PC-3 (cell line): ENCODE results near the gene FASLG. TPM values are rescaled to one million over a fixed set of nuclear protein-coding genes. Genes with fewer than 3 reads are reported as not detected.

ENCODE experiments used
- ATAC-seq: fragments of 200-7000 bp; cut with Tn5 transposase; 2 replicates; pipeline ENCODE4 v1.9.1; 2020; ENCODE audit warnings: mild to moderate bottlenecking, moderate library complexity
- BruUV-seq: library from RNA; stranded (reverse); fragments of 400-500 nt; replicated peaks from 2 replicates; lab custom pipeline; 2021; lab: Mats Ljungman, UMichigan
- CTCF ChIA-PET: fragments of 300-600 bp; sonication (Branson Sonifier 250); formaldehyde crosslinking; loops from one replicate; lab custom pipeline; 2022; ENCODE audit warnings: antibody characterized with exemption; lab: Charles Lee
- POLR2A ChIA-PET: fragments of 300-600 bp; sonication (Branson Sonifier 250); formaldehyde crosslinking; loops from one replicate; lab custom pipeline; 2022; ENCODE audit warnings: antibody characterized with exemption; ENCODE audit not compliant: unreplicated experiment; lab: Charles Lee
- DNase-seq: peaks from one replicate; pipeline ENCODE4 v3.0.0-alpha.2; 2015
- H2AFZ ChIP-seq: fragments of 300-600 bp; sonication (generic); 2 replicates; pipeline ENCODE4 v1.6.0; 2016; ENCODE audit warnings: antibody characterized with exemption, low read length
- H3F3A ChIP-seq: fragments of 300-600 bp; sonication (generic); one replicate; pipeline ENCODE4 v1.6.0; 2017; ENCODE audit warnings: antibody characterized with exemption, low read length, control low read depth, mild to moderate bottlenecking; ENCODE audit not compliant: unreplicated experiment
- H3K27ac ChIP-seq: fragments of 300-600 bp; sonication (generic); 2 replicates; pipeline ENCODE4 v1.5.1; 2016; ENCODE audit warnings: mild to moderate bottlenecking, low read length
- H3K27me3 ChIP-seq: fragments of 300-600 bp; sonication (generic); 2 replicates; pipeline ENCODE4 v1.6.1; 2016; ENCODE audit warnings: low read length, mixed read lengths
- H3K36me3 ChIP-seq: fragments of 300-600 bp; sonication (generic); 2 replicates; pipeline ENCODE4 v1.6.1; 2016; ENCODE audit warnings: low read depth, mixed run types, low read length, mixed read lengths
- H3K4me1 ChIP-seq: fragments of 300-600 bp; sonication (generic); 2 replicates; pipeline ENCODE4 v1.5.1; 2016; ENCODE audit warnings: low read length; ENCODE audit not compliant: insufficient read depth
- H3K4me2 ChIP-seq: fragments of 300-600 bp; sonication (generic); 2 replicates; pipeline ENCODE4 v1.6.0; 2016; ENCODE audit warnings: low read length
- H3K4me3 ChIP-seq: fragments of 300-600 bp; sonication (generic); 2 replicates; pipeline ENCODE4 v1.5.1; 2016; ENCODE audit warnings: mild to moderate bottlenecking, low read length, mixed read lengths
- H3K79me2 ChIP-seq: fragments of 300-600 bp; sonication (generic); 2 replicates; pipeline ENCODE4 v1.6.1; 2017; ENCODE audit warnings: low read length, mixed read lengths
- H3K9ac ChIP-seq: fragments of 300-600 bp; sonication (generic); 2 replicates; pipeline ENCODE4 v1.6.0; 2016; ENCODE audit warnings: mild to moderate bottlenecking, low read length
- H3K9me2 ChIP-seq: fragments of 300-600 bp; sonication (generic); replicated peaks from 2 replicates; pipeline ENCODE4 v1.6.1; 2016; ENCODE audit warnings: mixed run types, low read length, mixed read lengths
- H3K9me3 ChIP-seq: fragments of 300-600 bp; sonication (generic); 2 replicates; pipeline ENCODE4 v1.6.1; 2016; ENCODE audit warnings: low read length, mixed read lengths
- H4K20me1 ChIP-seq: fragments of 300-600 bp; sonication (generic); 2 replicates; pipeline ENCODE4 v1.6.1; 2016; ENCODE audit warnings: low read length, mixed read lengths
- CTCF ChIP-seq: fragments of 300-600 bp; sonication (generic); conservative IDR thresholded peaks from 2 replicates; pipeline ENCODE4 v1.5.1; 2017; ENCODE audit warnings: antibody characterized with exemption, low read depth, mild to moderate bottlenecking, low read length
- EZH2 ChIP-seq: fragments of 300-600 bp; sonication (generic); IDR thresholded peaks from one replicate; pipeline ENCODE4 v1.6.1; 2017; ENCODE audit warnings: antibody characterized with exemption, mild to moderate bottlenecking, low read length; ENCODE audit not compliant: unreplicated experiment
- EZH2phosphoT487 ChIP-seq: fragments of 300-600 bp; sonication (generic); IDR thresholded peaks from 2 replicates; pipeline ENCODE4 v1.6.1; 2018; ENCODE audit warnings: mild to moderate bottlenecking, antibody characterized with exemption, low read length, borderline replicate concordance
- intact Hi-C: fragments of 100-400 bp; cut with micrococcal nuclease; formaldehyde crosslinking; loops from 2 replicates; pipeline ENCODE4 v1.9.0; 2023
- total RNA-seq: library from RNA; depleted of rRNA; stranded (reverse); fragments of >200 nt; gene quantifications from 2 replicates; pipeline ENCODE4 v1.2.3, GENCODE V29; 2014

FASLG gene
- total RNA-seq, 1 experiment from 2014 or later = 0.04 TPM

GRCh38 chr1:172670316-172670715 is 11.4 kb downstream of the FASLG start:
- Histone ChIP-seq H3K36me3 (no peaks in the 10 kb centered on the region), H3K9me2 (0 out of 2 replicates have a peak, but pooled peaks cover 3% of the 10 kb centered on the region), H3K4me2 (no peak overlapping the region), H2AFZ (no peak overlapping the region), H3K79me2 (no peaks in the 10 kb centered on the region), H3K4me3 (no peak overlapping the region), H3K9me3 (no peaks in the 10 kb centered on the region), H4K20me1 (no peaks in the 10 kb centered on the region), H3K4me1 (peaks cover 15% of the 10 kb centered on the region), H3F3A (no peaks in the 10 kb centered on the region), H3K9ac (no peak overlapping the region), H3K27me3 (no peaks in the 10 kb centered on the region), H3K27ac (no peak overlapping the region)
- POLR2A ChIA-PET = no interaction called here
- DNase-seq (no peak), ATAC-seq (no peak)
- intact Hi-C loops = no loop called here
- no TSS peak for BruUV-seq
- CTCF ChIA-PET = no interaction called here
- TF ChIP-seq EZH2phosphoT487 = no peak
- TF ChIP-seq EZH2 = no peak
- no peak for TF ChIP-seq CTCF

- DNase-seq (no peak), ATAC-seq (no peak)
- no peak for TF ChIP-seq CTCF
- TF ChIP-seq EZH2 = no peak
- TF ChIP-seq EZH2phosphoT487 = no peak
- BruUV-seq = no TSS peak
- H3F3A ChIP-seq = no peaks in the 10 kb centered on the region
- H3K4me1 ChIP-seq = peaks cover 15% of the 10 kb centered on the region
- H3K9me2 ChIP-seq = no peaks in the 10 kb centered on the region
- no peaks in the 10 kb centered on the region for H3K9me3 ChIP-seq
- ChIA-PET CTCF (no interaction called here), POLR2A (no interaction called here)
- H3K9ac ChIP-seq = no peak overlapping the region
- intact Hi-C loops = loop anchor here (1.0 kb wide), 2 partner anchors 27 to 31 kb away; no protein-coding TSS in a partner anchor
- H3K4me2 ChIP-seq = no peak overlapping the region
- H3K36me3 ChIP-seq = no peaks in the 10 kb centered on the region
- no peak overlapping the region for H3K4me3 ChIP-seq
- H3K27me3 ChIP-seq = no peaks in the 10 kb centered on the region
- H2AFZ ChIP-seq = no peak overlapping the region
- H3K79me2 ChIP-seq = no peaks in the 10 kb centered on the region
- H4K20me1 ChIP-seq = no peaks in the 10 kb centered on the region
- no peak overlapping the region for H3K27ac ChIP-seq
Measured at GRCh38 chr1:172670791-172671190, 11.9 kb downstream of the FASLG start.

- BruUV-seq = no TSS peak
- peak; percentile 76 for ATAC-seq
- CTCF ChIA-PET = no interaction called here
Measured at GRCh38 chr1:172671591-172671990, 12.7 kb downstream of the FASLG start.

More at GRCh38 chr1:172671591-172671990, 12.7 kb downstream of the FASLG start:
- no peaks in the 10 kb centered on the region for H3K36me3 ChIP-seq
- H3K9me3 ChIP-seq = no peaks in the 10 kb centered on the region
- H3F3A ChIP-seq = no peaks in the 10 kb centered on the region
- H3K79me2 ChIP-seq = no peaks in the 10 kb centered on the region
- no peaks in the 10 kb centered on the region for H3K27me3 ChIP-seq
- H2AFZ ChIP-seq = no peak overlapping the region
- POLR2A ChIA-PET = no interaction called here
- TF ChIP-seq EZH2phosphoT487 (no peak), CTCF (no peak), EZH2 (no peak)
- no peaks in the 10 kb centered on the region for H4K20me1 ChIP-seq
- no peaks in the 10 kb centered on the region for H3K9me2 ChIP-seq
- no peak overlapping the region for H3K4me3 ChIP-seq
- intact Hi-C loops = loop anchor here (1.0 kb wide), 2 partner anchors 28 to 32 kb away; no protein-coding TSS in a partner anchor
- H3K27ac ChIP-seq = no peak overlapping the region
- peak; percentile 79 for DNase-seq
- H3K4me1 ChIP-seq = peaks cover 15% of the 10 kb centered on the region
- no peak overlapping the region for H3K4me2 ChIP-seq
- H3K9ac ChIP-seq = no peak overlapping the region
